HEK293T (cell line): ENCODE measurements around the gene KIF4B.

Experiments used
- ARNT ChIP-seq: fragments of 450-650 bp; IDR thresholded peaks from 2 replicates; pipeline ENCODE4 v1.6.1; 2017; ENCODE audit warnings: mild to moderate bottlenecking
- CTBP1 ChIP-seq: fragments of 450-650 bp; IDR thresholded peaks from 2 replicates; pipeline ENCODE4 v1.6.1; 2016; ENCODE audit warnings: borderline replicate concordance
- ELF4 ChIP-seq: fragments of 450-650 bp; IDR thresholded peaks from 2 replicates; pipeline ENCODE4 v1.6.1; 2017; ENCODE audit warnings: antibody characterized with exemption
- FOXM1 ChIP-seq: fragments of 450-650 bp; IDR thresholded peaks from 2 replicates; pipeline ENCODE4 v1.6.1; 2017; ENCODE audit warnings: mild to moderate bottlenecking, borderline replicate concordance
- SUZ12 ChIP-seq: fragments of 450-650 bp; IDR thresholded peaks from 2 replicates; pipeline ENCODE4 v1.6.1; 2016; ENCODE audit warnings: mild to moderate bottlenecking

GRCh38 chr5:155050384-155051019 is 36.9 kb downstream of the KIF4B start:
- TF ChIP-seq ARNT (no peak), SUZ12 (no peak), CTBP1 (no peak), FOXM1 (no peak), ELF4 (no peak)
